Astrocyte (in vitro differentiated cells and primary cell): ENCODE data around the gene ISL1. TPM values are rescaled to one million over a fixed set of nuclear protein-coding genes. Genes with fewer than 3 reads are reported as not detected.

Experiments
- DNase-seq: peaks from one replicate; pipeline ENCODE4 v3.0.0-alpha.2; 2010; ENCODE audit warnings: low read depth
- FAIRE-seq: peaks from 2 replicates; lab custom pipeline; 2011; peaks lifted over from hg19 to GRCh38; lab: Jason Lieb, UNC
- H2AFZ ChIP-seq: 2 replicates; pipeline ENCODE4 v1.6.0; 2012; ENCODE audit warnings: low read depth, low read length, inconsistent platforms
- H3K27ac ChIP-seq: 2 replicates; pipeline ENCODE4 v1.5.1; 2011; ENCODE audit warnings: low read depth, low read length, inconsistent platforms
- H3K27me3 ChIP-seq: 2 replicates; pipeline ENCODE4 v1.6.0; 2011; ENCODE audit warnings: low read length, inconsistent platforms; ENCODE audit not compliant: insufficient read depth
- H3K36me3 ChIP-seq: 2 replicates; pipeline ENCODE4 v1.5.1; 2011; ENCODE audit warnings: low read length, inconsistent platforms; ENCODE audit not compliant: insufficient read depth
- H3K4me1 ChIP-seq: 2 replicates; pipeline ENCODE4 v1.5.1; 2011; ENCODE audit warnings: low read length, inconsistent platforms; ENCODE audit not compliant: insufficient read depth
- H3K4me2 ChIP-seq: 2 replicates; pipeline ENCODE4 v1.6.0; 2012; ENCODE audit warnings: low read length, inconsistent platforms
- H3K4me3 ChIP-seq: 2 replicates; pipeline ENCODE4 v1.5.1; 2011; ENCODE audit warnings: low read depth, mild to moderate bottlenecking, low read length, inconsistent platforms; ENCODE audit not compliant: insufficient read depth
- H3K79me2 ChIP-seq: 2 replicates; pipeline ENCODE4 v1.6.0; 2012; ENCODE audit warnings: mild to moderate bottlenecking, low read length, inconsistent platforms; ENCODE audit not compliant: insufficient read depth
- H3K9ac ChIP-seq: 2 replicates; pipeline ENCODE4 v1.6.0; 2012; ENCODE audit warnings: mild to moderate bottlenecking, low read length, inconsistent platforms
- H3K9me3 ChIP-seq: 2 replicates; pipeline ENCODE4 v1.5.1; 2012; ENCODE audit warnings: low read depth, mild to moderate bottlenecking, low read length, inconsistent platforms; ENCODE audit not compliant: insufficient read depth
- H4K20me1 ChIP-seq: 2 replicates; pipeline ENCODE4 v1.6.0; 2012; ENCODE audit warnings: low read length, inconsistent platforms; ENCODE audit not compliant: insufficient read depth
- H3K27ac Mint-ChIP-seq: one replicate; pipeline ENCODE4 v1.8.0; 2021; ENCODE audit warnings: mild to moderate bottlenecking, mixed read lengths; ENCODE audit not compliant: unreplicated experiment
- H3K27me3 Mint-ChIP-seq: one replicate; pipeline ENCODE4 v1.8.0; 2021; ENCODE audit warnings: low read depth, mixed read lengths; ENCODE audit not compliant: unreplicated experiment
- H3K36me3 Mint-ChIP-seq: one replicate; pipeline ENCODE4 v1.8.0; 2021; ENCODE audit warnings: low read depth, mixed read lengths; ENCODE audit not compliant: unreplicated experiment
- H3K4me1 Mint-ChIP-seq: one replicate; pipeline ENCODE4 v1.8.0; 2021; ENCODE audit warnings: low read depth, mixed read lengths; ENCODE audit not compliant: unreplicated experiment
- H3K4me3 Mint-ChIP-seq: one replicate; pipeline ENCODE4 v1.8.0; 2021; ENCODE audit warnings: mild to moderate bottlenecking, moderate library complexity, mixed read lengths; ENCODE audit not compliant: unreplicated experiment
- H3K9me3 Mint-ChIP-seq: one replicate; pipeline ENCODE4 v1.8.0; 2021; ENCODE audit warnings: mild to moderate bottlenecking, mixed read lengths; ENCODE audit not compliant: unreplicated experiment
- EZH2 ChIP-seq: IDR thresholded peaks from 2 replicates; pipeline ENCODE4 v1.6.1; 2012; ENCODE audit warnings: mild to moderate bottlenecking, low read length, inconsistent platforms; ENCODE audit not compliant: insufficient read depth
- total RNA-seq: library from RNA; stranded (reverse); gene quantifications from 2 replicates; pipeline ENCODE4 v1.2.1, GENCODE V29; 2021
- TF ChIP-seq, protein P1 (sequence below): IDR thresholded peaks from 2 replicates; pipeline ENCODE4 v1.5.1; 2011; ENCODE audit warnings: low read depth, mild to moderate bottlenecking, inconsistent platforms, low read length, moderate library complexity; ENCODE audit not compliant: insufficient read depth

The ISL1 gene
- total RNA-seq, 1 donor from 2014 or later, result 5.4 TPM

DNA sequence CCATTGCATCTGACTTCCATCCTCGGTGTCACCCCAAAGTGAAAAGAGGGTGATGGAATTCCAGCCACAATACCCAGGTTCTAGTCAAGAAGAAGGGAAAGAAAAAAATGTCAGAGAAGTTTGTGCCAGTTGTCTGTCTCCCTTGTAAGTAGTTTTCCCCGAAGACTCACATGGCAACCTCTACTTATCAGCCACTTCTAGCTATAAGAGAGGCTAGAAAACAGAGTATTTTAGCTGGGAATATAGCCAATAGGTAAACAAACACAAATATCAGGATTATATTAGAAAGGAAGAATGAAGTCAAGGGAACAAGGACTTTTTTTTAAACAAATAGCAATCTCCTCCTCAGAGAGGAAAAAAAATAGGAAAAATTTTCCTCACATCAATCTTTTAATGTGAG, 12.2 kb upstream of the ISL1 start:
- no peaks in the 10 kb centered on the region for H4K20me1 ChIP-seq
- Mint-ChIP-seq H3K27me3 (peaks cover 42% of the 10 kb centered on the region), H3K4me1 (peaks cover 9% of the 10 kb centered on the region), H3K36me3 (no peaks in the 10 kb centered on the region), H3K4me3 (no peak overlapping the region), H3K27ac (no peak overlapping the region), H3K9me3 (no peaks in the 10 kb centered on the region)
- no peak for DNase-seq
- no peak for FAIRE-seq
- no peaks in the 10 kb centered on the region for H3K79me2 ChIP-seq
- H3K4me2 ChIP-seq, result no peak overlapping the region
- no peak overlapping the region for H3K9ac ChIP-seq
- peaks cover 3% of the 10 kb centered on the region for H3K27me3 ChIP-seq
- H3K27ac ChIP-seq, result no peak overlapping the region
- no peaks in the 10 kb centered on the region for H3K4me1 ChIP-seq
- H3K4me3 ChIP-seq, result no peak overlapping the region
- no peaks in the 10 kb centered on the region for H3K9me3 ChIP-seq
- TF ChIP-seq EZH2, result no peak
- TF ChIP-seq, protein P1, sequence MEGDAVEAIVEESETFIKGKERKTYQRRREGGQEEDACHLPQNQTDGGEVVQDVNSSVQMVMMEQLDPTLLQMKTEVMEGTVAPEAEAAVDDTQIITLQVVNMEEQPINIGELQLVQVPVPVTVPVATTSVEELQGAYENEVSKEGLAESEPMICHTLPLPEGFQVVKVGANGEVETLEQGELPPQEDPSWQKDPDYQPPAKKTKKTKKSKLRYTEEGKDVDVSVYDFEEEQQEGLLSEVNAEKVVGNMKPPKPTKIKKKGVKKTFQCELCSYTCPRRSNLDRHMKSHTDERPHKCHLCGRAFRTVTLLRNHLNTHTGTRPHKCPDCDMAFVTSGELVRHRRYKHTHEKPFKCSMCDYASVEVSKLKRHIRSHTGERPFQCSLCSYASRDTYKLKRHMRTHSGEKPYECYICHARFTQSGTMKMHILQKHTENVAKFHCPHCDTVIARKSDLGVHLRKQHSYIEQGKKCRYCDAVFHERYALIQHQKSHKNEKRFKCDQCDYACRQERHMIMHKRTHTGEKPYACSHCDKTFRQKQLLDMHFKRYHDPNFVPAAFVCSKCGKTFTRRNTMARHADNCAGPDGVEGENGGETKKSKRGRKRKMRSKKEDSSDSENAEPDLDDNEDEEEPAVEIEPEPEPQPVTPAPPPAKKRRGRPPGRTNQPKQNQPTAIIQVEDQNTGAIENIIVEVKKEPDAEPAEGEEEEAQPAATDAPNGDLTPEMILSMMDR, result no peak
- no peak overlapping the region for H2AFZ ChIP-seq
- H3K36me3 ChIP-seq, result no peaks in the 10 kb centered on the region

DNA sequence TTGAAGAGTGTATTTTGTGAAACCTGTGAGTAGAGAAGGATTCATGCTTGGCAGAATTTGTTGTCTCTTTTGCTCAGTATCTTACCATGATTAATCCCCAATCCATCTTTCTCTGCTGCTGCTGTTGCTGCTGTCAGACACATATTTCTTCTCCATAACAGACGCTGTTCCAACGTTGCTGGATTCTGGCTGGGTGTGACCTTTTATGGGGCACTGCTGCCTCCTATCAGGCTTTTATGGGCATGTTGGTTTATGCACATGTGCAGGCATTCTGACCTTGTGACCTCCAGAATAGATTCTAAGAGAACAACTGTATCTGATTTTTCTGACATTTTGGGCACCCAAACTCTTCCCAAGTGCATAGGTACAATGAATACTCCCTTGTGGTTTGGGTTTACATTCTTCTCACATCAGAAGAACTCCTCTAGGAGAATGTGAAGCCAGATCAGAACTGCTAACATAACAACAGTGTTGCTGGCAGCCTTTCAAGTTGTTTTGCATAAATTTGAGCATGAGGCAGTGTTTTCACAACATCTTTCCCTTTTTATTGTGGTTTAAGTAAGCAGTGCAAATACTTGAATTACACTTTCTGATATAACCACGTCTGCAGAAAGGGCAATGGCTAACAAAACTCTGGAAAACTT, 9.2 kb upstream of the ISL1 start:
- DNase-seq, result no peak
- H3K27me3 Mint-ChIP-seq, result peaks cover 69% of the 10 kb centered on the region
- H3K9ac ChIP-seq, result no peak overlapping the region

DNA sequence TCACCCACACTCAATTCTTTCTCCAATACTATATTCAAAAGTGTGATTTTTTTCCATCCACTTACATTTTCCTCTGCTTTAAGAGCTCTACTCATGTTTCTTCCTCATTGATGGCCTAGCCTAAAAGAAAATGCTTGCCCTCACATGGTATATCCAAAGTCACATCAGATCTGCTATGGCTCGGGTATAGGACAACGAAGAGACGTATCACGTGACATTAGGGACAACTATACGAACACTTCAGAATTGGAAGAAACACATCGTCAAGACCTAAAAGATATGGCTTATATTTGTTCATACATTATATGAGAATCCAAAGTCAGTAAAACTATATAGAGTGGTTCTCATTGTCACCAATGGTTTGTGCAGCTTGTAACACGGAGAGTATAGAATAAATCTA, 8.2 kb upstream of the ISL1 start:
- H3K9me3 Mint-ChIP-seq, result no peaks in the 10 kb centered on the region
- peaks cover 80% of the 10 kb centered on the region for H3K27me3 Mint-ChIP-seq
- Histone ChIP-seq H3K4me2 (no peak overlapping the region), H3K27me3 (peaks cover 41% of the 10 kb centered on the region), H3K4me3 (no peak overlapping the region), H3K79me2 (no peaks in the 10 kb centered on the region), H3K4me1 (no peaks in the 10 kb centered on the region), H4K20me1 (no peaks in the 10 kb centered on the region), H3K9me3 (no peaks in the 10 kb centered on the region), H3K9ac (no peak overlapping the region), H3K36me3 (no peaks in the 10 kb centered on the region), H2AFZ (no peak overlapping the region), H3K27ac (no peak overlapping the region)
- no peaks in the 10 kb centered on the region for H3K36me3 Mint-ChIP-seq
- H3K4me3 Mint-ChIP-seq, result no peak overlapping the region
- no peak for DNase-seq
- TF ChIP-seq, protein P1, result no peak
- no peak for TF ChIP-seq EZH2
- peaks cover 25% of the 10 kb centered on the region for H3K4me1 Mint-ChIP-seq
- H3K27ac Mint-ChIP-seq, result no peak overlapping the region
- FAIRE-seq, result no peak

More for the DNA sequence above, 9.2 kb upstream of the ISL1 start:
- H3K27me3 ChIP-seq, result peaks cover 30% of the 10 kb centered on the region
- H3K27ac ChIP-seq, result no peak overlapping the region
- H3K4me3 ChIP-seq, result no peak overlapping the region
- no peak for FAIRE-seq
- H3K9me3 Mint-ChIP-seq, result no peaks in the 10 kb centered on the region
- no peak overlapping the region for H3K4me3 Mint-ChIP-seq
- TF ChIP-seq, protein P1, result no peak
- TF ChIP-seq EZH2, result no peak
- H4K20me1 ChIP-seq, result no peaks in the 10 kb centered on the region
- H3K9me3 ChIP-seq, result no peaks in the 10 kb centered on the region
- no peaks in the 10 kb centered on the region for H3K36me3 ChIP-seq
- no peaks in the 10 kb centered on the region for H3K4me1 ChIP-seq
- no peak overlapping the region for H3K27ac Mint-ChIP-seq
- H3K4me1 Mint-ChIP-seq, result peaks cover 20% of the 10 kb centered on the region
- no peak overlapping the region for H3K4me2 ChIP-seq
- no peaks in the 10 kb centered on the region for H3K36me3 Mint-ChIP-seq
- H2AFZ ChIP-seq, result no peak overlapping the region
- H3K79me2 ChIP-seq, result no peaks in the 10 kb centered on the region
